LNCaP clone FGC (cell line): ENCODE measurements around the gene BAZ2B.

Experiments
- DNase-seq: peaks from one replicate; pipeline ENCODE4 v3.0.0-alpha.2; 2011; ENCODE audit warnings: low read depth
- H3K4me3 ChIP-seq: 2 replicates; pipeline ENCODE4 v1.5.1; 2011; ENCODE audit warnings: mild to moderate bottlenecking, low read depth, low read length, control low read depth
- TF ChIP-seq, protein P1 (sequence below): IDR thresholded peaks from 2 replicates; pipeline ENCODE4 v1.5.1; 2012; ENCODE audit warnings: mild to moderate bottlenecking; ENCODE audit not compliant: control insufficient read depth, insufficient read depth; ENCODE audit errors: extremely low read depth

BAZ2B gene

DNA sequence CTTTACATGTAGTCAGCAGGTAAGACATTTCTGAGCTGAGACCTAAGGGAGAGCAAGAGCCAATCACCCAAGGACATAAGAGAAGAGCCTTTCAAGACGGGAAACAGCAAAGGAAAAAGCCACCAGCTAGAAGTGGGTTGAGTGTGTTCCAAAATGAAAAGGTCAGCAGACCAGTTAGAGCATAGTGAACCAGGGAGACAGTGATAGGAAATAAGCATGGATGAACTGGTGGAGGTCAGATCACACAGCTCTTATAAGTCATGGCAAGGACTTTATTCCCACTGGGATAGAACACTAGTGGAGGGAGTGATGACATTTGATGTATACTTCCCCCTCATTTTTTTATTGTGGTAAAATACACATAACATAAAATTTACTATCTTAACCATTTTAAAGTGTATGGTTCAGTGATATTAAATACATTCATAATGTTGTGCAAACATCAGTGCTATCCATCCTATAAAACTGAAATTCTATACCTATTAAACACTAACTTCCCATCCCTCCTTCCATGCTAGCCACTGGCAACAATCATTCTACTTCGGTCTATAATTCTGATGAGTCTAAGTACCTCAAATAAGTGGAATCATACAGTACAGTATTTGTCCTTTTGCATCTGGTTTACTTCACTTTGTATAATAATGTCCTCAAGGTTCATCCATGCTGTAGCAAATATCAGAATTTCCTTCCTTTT is 174.0 kb downstream of the BAZ2B start:
- peak; percentile 38 for DNase-seq
- H3K4me3 ChIP-seq, result no peak overlapping the region
- TF ChIP-seq, protein P1, sequence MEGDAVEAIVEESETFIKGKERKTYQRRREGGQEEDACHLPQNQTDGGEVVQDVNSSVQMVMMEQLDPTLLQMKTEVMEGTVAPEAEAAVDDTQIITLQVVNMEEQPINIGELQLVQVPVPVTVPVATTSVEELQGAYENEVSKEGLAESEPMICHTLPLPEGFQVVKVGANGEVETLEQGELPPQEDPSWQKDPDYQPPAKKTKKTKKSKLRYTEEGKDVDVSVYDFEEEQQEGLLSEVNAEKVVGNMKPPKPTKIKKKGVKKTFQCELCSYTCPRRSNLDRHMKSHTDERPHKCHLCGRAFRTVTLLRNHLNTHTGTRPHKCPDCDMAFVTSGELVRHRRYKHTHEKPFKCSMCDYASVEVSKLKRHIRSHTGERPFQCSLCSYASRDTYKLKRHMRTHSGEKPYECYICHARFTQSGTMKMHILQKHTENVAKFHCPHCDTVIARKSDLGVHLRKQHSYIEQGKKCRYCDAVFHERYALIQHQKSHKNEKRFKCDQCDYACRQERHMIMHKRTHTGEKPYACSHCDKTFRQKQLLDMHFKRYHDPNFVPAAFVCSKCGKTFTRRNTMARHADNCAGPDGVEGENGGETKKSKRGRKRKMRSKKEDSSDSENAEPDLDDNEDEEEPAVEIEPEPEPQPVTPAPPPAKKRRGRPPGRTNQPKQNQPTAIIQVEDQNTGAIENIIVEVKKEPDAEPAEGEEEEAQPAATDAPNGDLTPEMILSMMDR, result no peak

DNA sequence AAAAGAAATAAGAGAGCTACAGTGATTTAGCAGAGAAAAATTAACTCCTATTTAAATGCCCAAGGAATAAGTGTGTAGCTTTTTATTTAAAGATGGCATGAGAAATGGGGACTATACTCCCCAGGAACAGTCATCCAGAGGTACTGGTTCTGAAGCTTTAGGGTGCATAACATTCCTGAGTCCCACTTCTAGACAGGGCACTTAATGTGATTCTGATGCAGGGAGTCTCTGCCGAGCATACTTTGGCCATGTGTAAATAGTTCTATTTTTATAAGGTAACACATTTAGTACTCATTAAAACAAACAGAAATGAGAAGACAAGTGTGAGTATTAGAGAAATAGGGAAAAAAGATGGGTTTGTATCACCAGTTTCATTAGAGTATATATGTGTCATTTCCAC is 175.2 kb downstream of the BAZ2B start:
- TF ChIP-seq, protein P1, result no peak
- H3K4me3 ChIP-seq, result no peak overlapping the region
- DNase-seq, result no peak

DNA sequence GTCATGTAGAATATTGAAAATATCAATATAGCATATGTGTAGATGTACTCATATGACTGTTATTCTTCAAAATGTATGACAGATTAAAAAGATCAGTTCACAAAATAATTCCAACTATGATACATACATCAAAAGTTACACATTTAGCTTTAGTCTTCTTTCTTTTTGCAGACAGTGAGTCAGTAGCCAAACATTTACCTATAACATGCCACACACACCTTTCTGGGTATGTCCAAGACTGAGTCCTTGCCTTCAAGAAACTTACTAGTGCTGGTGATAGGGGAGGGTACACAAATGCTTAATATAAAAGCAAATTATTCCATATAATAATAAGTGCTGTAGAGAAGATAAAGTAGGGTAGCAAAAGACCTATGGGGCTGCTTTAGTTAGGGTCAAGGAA is 176.9 kb downstream of the BAZ2B start:
- TF ChIP-seq, protein P1, result no peak
- DNase-seq, result no peak
- H3K4me3 ChIP-seq, result no peak overlapping the region

DNA sequence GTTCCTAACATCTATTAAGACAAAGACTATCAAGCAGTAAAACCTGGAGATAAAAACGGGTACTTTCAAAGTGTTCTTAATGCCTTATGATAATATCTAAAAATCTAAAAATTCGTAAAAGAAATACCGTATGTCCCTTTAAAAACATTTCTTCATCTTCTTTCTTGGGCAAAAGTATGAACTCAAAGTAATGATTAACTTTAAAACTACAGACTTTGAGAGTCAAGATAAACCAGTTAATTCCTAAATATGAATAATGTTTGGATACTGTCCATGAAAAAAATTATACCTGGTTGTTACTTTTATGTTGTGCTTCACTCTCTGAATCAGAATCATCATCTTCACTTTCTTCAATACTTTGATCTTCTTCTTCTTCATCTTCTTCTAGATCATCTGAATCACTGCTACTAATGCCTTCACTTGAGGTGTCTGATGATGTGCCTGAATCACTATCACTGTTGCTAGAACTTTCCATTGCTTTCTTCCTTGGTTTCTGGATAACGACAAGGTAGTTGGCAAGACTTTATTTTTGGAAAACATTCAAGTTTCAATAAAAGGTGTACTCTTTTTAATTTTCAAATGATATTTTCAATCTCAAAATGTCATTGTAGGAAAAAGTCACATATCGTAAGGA is 177.5 kb downstream of the BAZ2B start:
- DNase-seq, result no peak
- no peak overlapping the region for H3K4me3 ChIP-seq
- TF ChIP-seq, protein P1, result no peak

DNA sequence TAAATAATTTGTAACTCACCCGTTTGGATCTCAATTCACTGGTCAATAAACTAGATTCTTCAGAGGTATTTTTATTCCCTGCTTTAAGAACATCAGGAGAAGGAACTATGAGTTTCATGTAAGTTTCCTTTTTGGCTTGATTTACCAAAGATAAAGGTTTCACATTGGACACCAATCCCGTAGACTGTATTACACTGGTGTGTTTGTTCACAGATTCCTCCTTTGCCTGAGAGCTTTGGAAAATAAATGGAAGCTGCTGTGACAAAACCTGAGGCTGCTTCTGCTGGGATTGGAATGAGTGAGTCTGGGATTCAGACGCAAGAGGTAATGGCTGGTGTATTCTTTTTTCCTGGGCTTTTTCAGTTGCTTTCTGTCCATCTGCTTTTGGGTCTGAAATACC is 178.1 kb downstream of the BAZ2B start:
- no peak for DNase-seq
- TF ChIP-seq, protein P1, result no peak
- H3K4me3 ChIP-seq, result no peak overlapping the region

DNA sequence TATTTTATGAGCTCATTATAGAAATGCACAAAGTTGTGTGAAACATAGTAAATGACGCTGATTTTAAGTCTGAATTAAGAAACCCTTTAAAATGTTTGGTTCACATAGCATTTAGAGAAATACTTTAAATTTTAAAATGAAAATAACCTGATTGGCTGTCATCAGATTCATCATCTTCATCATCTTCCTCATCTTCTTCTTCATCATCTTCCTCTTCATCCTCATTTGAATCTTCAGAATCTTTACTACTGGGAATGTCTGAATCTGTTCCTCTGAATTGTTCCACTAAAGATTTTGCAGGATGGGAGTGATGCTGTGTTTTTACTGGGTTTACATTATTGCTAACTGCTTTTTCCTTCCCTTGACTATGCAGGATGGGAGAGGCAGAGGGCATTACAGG is 183.7 kb downstream of the BAZ2B start:
- no peak overlapping the region for H3K4me3 ChIP-seq
- DNase-seq, result no peak
- TF ChIP-seq, protein P1, result no peak

DNA sequence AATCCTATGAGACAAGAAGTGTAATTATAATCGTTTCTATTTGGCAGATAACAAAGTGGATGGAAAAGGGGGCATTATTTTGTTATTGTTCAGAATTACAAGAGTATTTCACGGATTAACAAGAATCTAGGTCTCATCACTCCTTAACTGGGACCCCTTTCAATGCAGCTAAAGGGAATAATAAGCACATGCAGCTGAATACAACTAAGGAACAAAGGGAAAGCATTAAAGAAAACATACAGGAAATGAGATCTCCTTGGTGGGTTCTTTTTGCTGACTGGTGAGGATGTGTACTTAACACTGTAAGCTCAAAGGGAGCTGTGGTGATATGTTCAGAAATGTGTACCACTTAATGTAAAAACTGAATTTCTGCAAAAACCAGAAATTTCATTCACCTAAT is 189.3 kb downstream of the BAZ2B start:
- TF ChIP-seq, protein P1, result no peak

More for the DNA sequence above, 189.3 kb downstream of the BAZ2B start:
- no peak for DNase-seq
- no peak overlapping the region for H3K4me3 ChIP-seq
